Smooth muscle cell (in vitro differentiated cells): Measurements from ENCODE around the gene PADI1. TPM values are rescaled to one million over a fixed set of nuclear protein-coding genes. Genes with fewer than 3 reads are reported as not detected.

ENCODE experiments used
- DNase-seq: peaks from one replicate; lab custom pipeline; 2025; ENCODE audit not compliant: unreplicated experiment; lab: John Stamatoyannopoulos, UW
- H2AFZ ChIP-seq: fragments of 200-600 bp; sonication (generic); 2 replicates; pipeline ENCODE4 v1.6.0; 2016; ENCODE audit warnings: antibody characterized with exemption, low read depth, mild to moderate bottlenecking
- H3F3A ChIP-seq: fragments of 200-600 bp; sonication (generic); 2 replicates; pipeline ENCODE4 v1.6.0; 2017; ENCODE audit warnings: antibody characterized with exemption, low read depth
- H3K27ac ChIP-seq: fragments of 200-600 bp; sonication (generic); 2 replicates; pipeline ENCODE4 v1.5.1; 2016; ENCODE audit warnings: low read depth, mild to moderate bottlenecking
- H3K27me3 ChIP-seq: fragments of 200-600 bp; sonication (generic); 2 replicates; pipeline ENCODE4 v1.6.1; 2016; ENCODE audit warnings: low read depth, mild to moderate bottlenecking
- H3K36me3 ChIP-seq: fragments of 200-600 bp; sonication (generic); 2 replicates; pipeline ENCODE4 v1.5.1; 2016; ENCODE audit warnings: low read depth
- H3K4me1 ChIP-seq: fragments of 200-600 bp; sonication (generic); 2 replicates; pipeline ENCODE4 v1.5.1; 2016; ENCODE audit warnings: low read depth
- H3K4me2 ChIP-seq: fragments of 200-600 bp; sonication (generic); 2 replicates; pipeline ENCODE4 v1.6.0; 2016; ENCODE audit warnings: mild to moderate bottlenecking
- H3K4me3 ChIP-seq: fragments of 200-600 bp; sonication (generic); 2 replicates; pipeline ENCODE4 v1.5.1; 2016; ENCODE audit warnings: mild to moderate bottlenecking
- H3K79me2 ChIP-seq: fragments of 200-600 bp; sonication (generic); 2 replicates; pipeline ENCODE4 v1.6.0; 2016; ENCODE audit warnings: low read depth, mild to moderate bottlenecking
- H3K9ac ChIP-seq: fragments of 200-600 bp; sonication (generic); 2 replicates; pipeline ENCODE4 v1.6.0; 2016; ENCODE audit warnings: low read depth
- H3K9me3 ChIP-seq: fragments of 200-600 bp; sonication (generic); replicated peaks from 2 replicates; pipeline ENCODE4 v1.5.1; 2016; ENCODE audit warnings: low read depth
- H4K20me1 ChIP-seq: fragments of 200-600 bp; sonication (generic); 2 replicates; pipeline ENCODE4 v1.6.0; 2016; ENCODE audit warnings: low read depth
- WGBS: methylation state at CpG from one replicate; pipeline ENCODE4 v1.1.7; 2016; ENCODE audit warnings: low lambda C conversion rate; 5-methylcytosine and 5-hydroxymethylcytosine counted together
- polyA plus RNA-seq: library from polyadenylated mRNA; unstranded; fragments of >200 nt; fragmentation: Nextera tagmentation; extraction: Ambion mirVana; gene quantifications from 2 replicates; pipeline ENCODE4 v1.2.1, GENCODE V29; 2016
- total RNA-seq: library from RNA; depleted of rRNA; stranded (reverse); fragments of >200 nt; gene quantifications from 2 replicates; pipeline ENCODE4 v1.2.3, GENCODE V29; 2014
- TF ChIP-seq, protein P1 (sequence below): fragments of 200-600 bp; sonication (generic); IDR thresholded peaks from 2 replicates; pipeline ENCODE4 v1.5.1; 2017; ENCODE audit warnings: borderline replicate concordance, mild to moderate bottlenecking, antibody characterized with exemption; ENCODE audit not compliant: insufficient read depth, poor library complexity, severe bottlenecking

The PADI1 gene
- total and polyA plus RNA-seq, 2 experiments from 2014 or later, result 1.7 TPM; not detected in 1

- H3K27ac ChIP-seq, result no peak overlapping the region
- no peaks in the 10 kb centered on the region for H3F3A ChIP-seq
- no peak overlapping the region for H2AFZ ChIP-seq
- 62% methylated on average over 6 of the region's 6 CpGs for WGBS
- DNase-seq, result no peak
- no peak overlapping the region for H3K4me2 ChIP-seq
- H3K79me2 ChIP-seq, result no peaks in the 10 kb centered on the region
- TF ChIP-seq, protein P1, sequence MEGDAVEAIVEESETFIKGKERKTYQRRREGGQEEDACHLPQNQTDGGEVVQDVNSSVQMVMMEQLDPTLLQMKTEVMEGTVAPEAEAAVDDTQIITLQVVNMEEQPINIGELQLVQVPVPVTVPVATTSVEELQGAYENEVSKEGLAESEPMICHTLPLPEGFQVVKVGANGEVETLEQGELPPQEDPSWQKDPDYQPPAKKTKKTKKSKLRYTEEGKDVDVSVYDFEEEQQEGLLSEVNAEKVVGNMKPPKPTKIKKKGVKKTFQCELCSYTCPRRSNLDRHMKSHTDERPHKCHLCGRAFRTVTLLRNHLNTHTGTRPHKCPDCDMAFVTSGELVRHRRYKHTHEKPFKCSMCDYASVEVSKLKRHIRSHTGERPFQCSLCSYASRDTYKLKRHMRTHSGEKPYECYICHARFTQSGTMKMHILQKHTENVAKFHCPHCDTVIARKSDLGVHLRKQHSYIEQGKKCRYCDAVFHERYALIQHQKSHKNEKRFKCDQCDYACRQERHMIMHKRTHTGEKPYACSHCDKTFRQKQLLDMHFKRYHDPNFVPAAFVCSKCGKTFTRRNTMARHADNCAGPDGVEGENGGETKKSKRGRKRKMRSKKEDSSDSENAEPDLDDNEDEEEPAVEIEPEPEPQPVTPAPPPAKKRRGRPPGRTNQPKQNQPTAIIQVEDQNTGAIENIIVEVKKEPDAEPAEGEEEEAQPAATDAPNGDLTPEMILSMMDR, result no peak
- H3K4me1 ChIP-seq, result no peaks in the 10 kb centered on the region
- H3K27me3 ChIP-seq, result peaks cover 3% of the 10 kb centered on the region
- no peak overlapping the region for H3K4me3 ChIP-seq
- no peak overlapping the region for H3K9ac ChIP-seq
- no peaks in the 10 kb centered on the region for H3K36me3 ChIP-seq
- no peaks in the 10 kb centered on the region for H4K20me1 ChIP-seq
- H3K9me3 ChIP-seq, result no peaks in the 10 kb centered on the region
Measured at GRCh38 chr1:17258758-17259130, 53.8 kb downstream of the PADI1 start.

- H3K4me1 ChIP-seq, result no peaks in the 10 kb centered on the region
- H3K36me3 ChIP-seq, result no peaks in the 10 kb centered on the region
- no peaks in the 10 kb centered on the region for H3F3A ChIP-seq
- H3K79me2 ChIP-seq, result no peaks in the 10 kb centered on the region
- peaks cover 3% of the 10 kb centered on the region for H3K27me3 ChIP-seq
- no peak overlapping the region for H2AFZ ChIP-seq
- no peaks in the 10 kb centered on the region for H4K20me1 ChIP-seq
- H3K27ac ChIP-seq, result no peak overlapping the region
- H3K4me2 ChIP-seq, result peak overlapping the region; percentile 21
- 49% methylated on average over 24 of the region's 24 CpGs for WGBS
- DNase-seq, result no peak
- TF ChIP-seq, protein P1, result no peak
- H3K4me3 ChIP-seq, result no peak overlapping the region
- H3K9ac ChIP-seq, result no peak overlapping the region
- no peaks in the 10 kb centered on the region for H3K9me3 ChIP-seq
Measured at GRCh38 chr1:17259233-17259873, 54.4 kb downstream of the PADI1 start.

- H3K79me2 ChIP-seq, result no peaks in the 10 kb centered on the region
- H3K4me1 ChIP-seq, result no peaks in the 10 kb centered on the region
- H2AFZ ChIP-seq, result no peak overlapping the region
- no peak for DNase-seq
- WGBS, result 97% methylated on average over 7 of the region's 7 CpGs
- no peak overlapping the region for H3K27ac ChIP-seq
- no peaks in the 10 kb centered on the region for H3K9me3 ChIP-seq
- H3K36me3 ChIP-seq, result no peaks in the 10 kb centered on the region
- peaks cover 3% of the 10 kb centered on the region for H3K27me3 ChIP-seq
- TF ChIP-seq, protein P1, result no peak
- no peaks in the 10 kb centered on the region for H4K20me1 ChIP-seq
- no peak overlapping the region for H3K4me2 ChIP-seq
- H3K4me3 ChIP-seq, result no peak overlapping the region
- H3F3A ChIP-seq, result no peaks in the 10 kb centered on the region
- H3K9ac ChIP-seq, result no peak overlapping the region
Measured at GRCh38 chr1:17260264-17260663, 55.3 kb downstream of the PADI1 start.

DNA sequence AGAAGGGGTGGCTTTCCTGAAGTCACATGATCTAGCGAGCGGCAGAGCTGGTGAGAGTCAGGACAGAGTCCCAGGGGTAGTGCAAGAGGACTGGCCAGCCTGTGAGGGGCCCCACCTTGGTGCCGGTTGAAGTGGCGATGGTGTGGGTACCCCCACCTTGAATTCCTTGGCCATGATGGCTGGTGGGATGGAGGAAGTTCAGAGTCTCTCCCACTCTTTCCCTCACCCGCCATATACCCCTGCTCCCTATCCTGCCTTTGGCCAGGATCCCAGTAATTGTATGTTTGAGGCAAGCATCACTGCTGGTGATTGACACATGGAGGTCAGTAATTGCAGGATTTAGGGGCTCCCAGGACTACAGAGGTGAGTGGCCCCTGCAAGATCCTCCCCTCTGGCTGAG, 55.8 kb downstream of the PADI1 start:
- Histone ChIP-seq H3K4me2 (no peak overlapping the region), H3K27me3 (peaks cover 3% of the 10 kb centered on the region), H3K36me3 (no peaks in the 10 kb centered on the region), H3K9me3 (no peaks in the 10 kb centered on the region), H4K20me1 (no peaks in the 10 kb centered on the region), H3K79me2 (no peaks in the 10 kb centered on the region), H3K4me3 (no peak overlapping the region), H3K4me1 (no peaks in the 10 kb centered on the region), H3K9ac (no peak overlapping the region), H3F3A (no peaks in the 10 kb centered on the region), H2AFZ (no peak overlapping the region), H3K27ac (no peak overlapping the region)
- DNase-seq, result no peak
- WGBS, result 93% methylated on average over 5 of the region's 5 CpGs
- TF ChIP-seq, protein P1, result no peak
